GM19452 (cell line): ENCODE results near the gene VEGFA.

ENCODE experiments used
- ATAC-seq: cut with Tn5 transposase; IDR thresholded peaks from one replicate; pipeline ENCODE4 v1.9.1; 2021; ENCODE audit not compliant: unreplicated experiment

Gene VEGFA

GRCh38 chr6:43771858-43772680 lies 2.1 kb downstream of the VEGFA start:
- ATAC-seq = no peak

DNA sequence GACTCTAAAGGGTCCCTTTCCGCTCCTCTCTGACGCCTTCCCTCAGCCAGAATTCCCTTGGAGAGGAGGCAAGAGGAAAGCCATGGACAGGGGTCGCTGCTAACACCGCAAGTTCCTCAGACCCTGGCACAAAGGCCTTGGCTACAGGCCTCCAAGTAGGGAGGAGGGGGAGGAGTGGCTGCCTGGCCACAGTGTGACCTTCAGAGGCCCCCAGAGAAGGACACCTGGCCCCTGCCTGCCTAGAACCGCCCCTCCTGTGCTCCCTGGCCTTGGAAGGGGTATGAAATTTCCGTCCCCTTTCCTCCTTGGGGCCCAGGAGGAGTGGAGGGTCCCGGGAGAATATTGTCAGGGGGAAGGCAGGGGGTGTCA lies 2.7 kb downstream of the VEGFA start:
- ATAC-seq = no peak

DNA sequence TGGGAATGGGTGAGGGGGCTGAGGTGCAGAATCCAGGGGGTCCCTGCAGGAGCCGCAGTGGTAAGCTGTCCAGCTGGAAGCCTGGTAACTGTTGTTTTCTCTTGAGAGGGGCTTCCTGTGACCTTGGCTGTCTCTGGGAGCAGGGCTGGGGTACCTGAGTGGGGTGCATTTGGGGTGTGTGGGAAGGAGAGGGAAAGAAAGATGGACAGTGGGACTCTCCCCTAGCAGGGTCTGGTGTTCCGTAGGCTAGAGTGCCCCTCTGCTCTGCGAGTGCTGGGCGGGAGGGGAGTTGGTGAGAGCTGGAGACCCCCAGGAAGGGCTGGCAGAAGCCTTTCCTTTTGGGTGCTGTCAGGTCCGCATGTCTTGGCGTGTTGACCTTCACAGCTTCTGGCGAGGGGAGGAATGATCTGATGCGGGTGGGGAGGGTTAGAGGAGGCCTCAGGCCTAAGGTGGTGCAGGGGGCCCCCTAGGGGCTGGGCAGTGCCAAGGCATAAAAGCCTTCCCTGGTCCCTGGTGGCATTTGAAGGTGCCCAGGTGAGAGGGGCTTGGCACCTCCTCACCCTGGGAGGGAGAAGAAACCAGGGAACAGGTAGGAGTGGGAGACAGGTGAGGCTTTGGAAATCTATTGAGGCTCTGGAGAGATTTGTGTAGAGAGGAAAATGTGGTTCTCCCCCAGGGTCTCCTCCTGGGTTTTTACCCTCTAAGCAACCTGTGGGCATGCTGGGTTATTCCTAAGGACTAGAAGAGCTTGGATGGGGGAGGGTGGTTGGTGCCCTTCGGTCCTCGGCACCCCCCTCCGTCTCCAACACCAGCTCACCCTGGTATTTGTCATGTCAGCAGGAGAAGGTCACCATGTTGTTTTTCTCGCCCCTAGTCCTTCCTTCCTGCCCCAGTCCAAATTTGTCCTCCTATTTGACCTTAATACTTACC lies 3.3 kb downstream of the VEGFA start:
- no peak for ATAC-seq

GRCh38 chr6:43773980-43774775 lies 4.2 kb downstream of the VEGFA start:
- no peak for ATAC-seq

DNA sequence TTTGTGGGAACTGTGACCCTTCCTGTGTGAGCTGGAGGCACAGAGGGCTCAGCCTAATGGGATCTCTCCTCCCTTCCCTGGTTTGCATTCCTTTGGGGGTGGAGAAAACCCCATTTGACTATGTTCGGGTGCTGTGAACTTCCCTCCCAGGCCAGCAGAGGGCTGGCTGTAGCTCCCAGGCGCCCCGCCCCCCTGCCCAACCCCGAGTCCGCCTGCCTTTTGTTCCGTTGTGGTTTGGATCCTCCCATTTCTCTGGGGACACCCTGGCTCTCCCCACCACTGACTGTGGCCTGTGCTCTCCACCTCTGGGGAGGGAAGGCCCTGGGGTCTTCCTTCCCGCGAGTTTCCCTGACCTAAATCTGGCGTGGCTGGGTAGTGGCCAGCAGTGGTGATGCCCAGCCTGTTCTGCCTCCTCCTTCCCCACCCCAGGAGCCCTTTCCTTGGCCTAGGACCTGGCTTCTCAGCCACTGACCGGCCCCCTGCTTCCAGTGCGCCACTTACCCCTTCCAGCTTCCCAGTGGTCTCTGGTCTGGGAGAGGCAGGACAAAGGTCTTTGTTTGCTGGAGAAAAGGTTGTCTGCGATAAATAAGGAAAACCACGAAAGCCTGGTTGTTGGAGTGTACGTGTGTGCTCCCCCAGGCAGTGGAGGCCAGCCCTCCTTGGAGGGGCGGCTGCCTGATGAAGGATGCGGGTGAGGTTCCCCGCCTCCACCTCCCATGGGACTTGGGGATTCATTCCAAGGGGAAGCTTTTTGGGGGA lies 4.9 kb downstream of the VEGFA start:
- no peak for ATAC-seq

- no peak for ATAC-seq
These were observed 5.5 kb downstream of the VEGFA start for GRCh38 chr6:43775535-43775885.

DNA sequence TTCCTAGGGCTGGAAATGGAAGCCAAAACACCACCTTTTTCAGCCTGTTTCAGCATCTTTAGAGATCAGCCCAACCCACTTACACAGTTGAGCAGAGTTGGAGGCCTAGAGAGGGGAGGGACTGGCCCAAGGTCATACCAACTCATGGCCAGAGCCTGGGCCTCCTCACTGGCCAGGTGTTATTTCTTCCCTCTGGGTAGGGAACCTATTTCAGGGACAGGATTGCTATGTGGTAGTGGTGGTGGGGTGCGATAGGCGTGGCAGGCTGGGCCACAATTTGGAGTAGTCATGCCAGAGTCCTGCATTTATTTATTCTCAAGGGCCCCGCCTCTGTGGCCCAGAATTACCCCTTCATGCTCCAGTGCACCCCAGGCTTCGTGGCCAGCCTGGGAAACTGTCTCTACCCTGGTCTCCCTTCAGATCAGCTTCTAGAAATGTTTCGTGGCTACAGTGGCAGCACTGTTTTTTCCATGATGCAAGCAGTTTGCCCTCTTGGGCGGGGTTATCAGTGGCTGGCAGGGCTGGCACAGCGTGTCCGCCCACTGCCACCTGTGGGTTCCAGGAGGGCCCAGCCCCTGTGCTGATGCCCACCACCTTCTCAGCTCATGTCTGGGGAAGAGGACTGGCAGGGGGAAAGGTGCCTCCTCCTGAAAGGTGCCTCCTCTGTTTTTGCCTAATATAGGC lies 6.2 kb downstream of the VEGFA start:
- ATAC-seq = no peak

- ATAC-seq = no peak
These were observed 7.1 kb downstream of the VEGFA start for GRCh38 chr6:43776799-43777776.

GRCh38 chr6:43778131-43778855 lies 8.3 kb downstream of the VEGFA start:
- ATAC-seq = no peak

GRCh38 chr6:43778976-43779851 lies 9.2 kb downstream of the VEGFA start:
- no peak for ATAC-seq

GRCh38 chr6:43779852-43780236 lies 9.8 kb downstream of the VEGFA start:
- ATAC-seq = no peak

DNA sequence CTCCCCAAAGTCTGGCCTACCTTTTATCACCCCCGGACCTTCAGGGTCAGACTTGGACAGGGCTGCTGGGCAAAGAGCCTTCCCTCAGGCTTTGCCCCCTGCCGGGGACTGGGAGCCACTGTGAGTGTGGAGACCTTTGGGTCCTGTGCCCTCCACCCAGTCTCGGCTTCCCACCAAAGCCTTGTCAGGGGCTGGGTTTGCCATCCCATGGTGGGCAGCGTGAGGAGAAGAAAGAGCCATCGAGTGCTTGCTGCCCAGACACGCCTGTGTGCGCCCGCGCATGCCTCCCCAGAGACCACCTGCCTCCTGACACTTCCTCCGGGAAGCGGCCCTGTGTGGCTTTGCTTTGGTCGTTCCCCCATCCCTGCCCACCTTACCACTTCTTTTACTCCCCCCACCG lies 10.3 kb downstream of the VEGFA start:
- ATAC-seq = no peak

DNA sequence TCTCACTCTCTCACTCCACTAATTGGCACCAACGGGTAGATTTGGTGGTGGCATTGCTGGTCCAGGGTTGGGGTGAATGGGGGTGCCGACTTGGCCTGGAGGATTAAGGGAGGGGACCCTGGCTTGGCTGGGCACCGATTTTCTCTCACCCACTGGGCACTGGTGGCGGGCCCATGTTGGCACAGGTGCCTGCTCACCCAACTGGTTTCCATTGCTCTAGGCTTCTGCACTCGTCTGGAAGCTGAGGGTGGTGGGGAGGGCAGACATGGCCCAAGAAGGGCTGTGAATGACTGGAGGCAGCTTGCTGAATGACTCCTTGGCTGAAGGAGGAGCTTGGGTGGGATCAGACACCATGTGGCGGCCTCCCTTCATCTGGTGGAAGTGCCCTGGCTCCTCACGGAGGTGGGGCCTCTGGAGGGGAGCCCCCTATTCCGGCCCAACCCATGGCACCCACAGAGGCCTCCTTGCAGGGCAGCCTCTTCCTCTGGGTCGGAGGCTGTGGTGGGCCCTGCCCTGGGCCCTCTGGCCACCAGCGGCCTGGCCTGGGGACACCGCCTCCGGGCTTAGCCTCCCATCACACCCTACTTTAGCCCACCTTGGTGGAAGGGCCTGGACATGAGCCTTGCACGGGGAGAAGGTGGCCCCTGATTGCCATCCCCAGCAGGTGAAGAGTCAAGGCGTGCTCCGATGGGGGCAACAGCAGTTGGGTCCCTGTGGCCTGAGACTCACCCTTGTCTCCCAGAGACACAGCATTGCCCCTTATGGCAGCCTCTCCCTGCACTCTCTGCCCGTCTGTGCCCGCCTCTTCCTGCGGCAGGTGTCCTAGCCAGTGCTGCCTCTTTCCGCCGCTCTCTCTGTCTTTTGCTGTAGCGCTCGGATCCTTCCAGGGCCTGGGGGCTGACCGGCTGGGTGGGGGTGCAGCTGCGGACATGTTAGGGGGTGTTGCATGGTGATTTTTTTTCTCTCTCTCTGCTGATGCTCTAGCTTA lies 11.2 kb downstream of the VEGFA start:
- no peak for ATAC-seq

GRCh38 chr6:43781941-43782704 lies 12.1 kb downstream of the VEGFA start:
- ATAC-seq = no peak

- ATAC-seq = no peak
These were observed 12.9 kb downstream of the VEGFA start for GRCh38 chr6:43782764-43783513.
